H9 (cell line): Measurements from ENCODE around the gene PPP1R14B. TPM values are rescaled to one million over a fixed set of nuclear protein-coding genes. Genes with fewer than 3 reads are reported as not detected.

Source experiments
- DNase-seq: peaks from one replicate; pipeline ENCODE4 v3.0.0-alpha.2; 2017
- H2AFZ ChIP-seq: one replicate; pipeline ENCODE4 v1.6.1; 2013; ENCODE audit warnings: mild to moderate bottlenecking, low read length, control low read depth, moderate library complexity
- H2AK5ac ChIP-seq: 2 replicates; pipeline ENCODE4 v1.6.1; 2013; ENCODE audit warnings: low read length, control low read depth, mixed read lengths; ENCODE audit not compliant: insufficient read length
- H2BK120ac ChIP-seq: one replicate; pipeline ENCODE4 v1.6.1; 2013; ENCODE audit warnings: low read depth, mild to moderate bottlenecking, low read length, control low read depth, inconsistent platforms; ENCODE audit not compliant: poor library complexity, severe bottlenecking
- H2BK12ac ChIP-seq: 2 replicates; pipeline ENCODE4 v1.6.1; 2013; ENCODE audit warnings: low read length, control low read depth, mixed read lengths, low read depth; ENCODE audit not compliant: insufficient read length
- H2BK15ac ChIP-seq: 2 replicates; pipeline ENCODE4 v1.6.1; 2013; ENCODE audit warnings: low read depth, low read length, control low read depth
- H2BK20ac ChIP-seq: one replicate; pipeline ENCODE4 v1.6.1; 2013; ENCODE audit warnings: low read depth, mild to moderate bottlenecking, low read length, control low read depth, inconsistent platforms; ENCODE audit not compliant: poor library complexity, severe bottlenecking
- H2BK5ac ChIP-seq: 2 replicates; pipeline ENCODE4 v1.6.1; 2013; ENCODE audit warnings: low read length, control low read depth, mixed read lengths; ENCODE audit not compliant: insufficient read length
- H3K14ac ChIP-seq: 2 replicates; pipeline ENCODE4 v1.6.1; 2013; ENCODE audit warnings: low read length, control low read depth; ENCODE audit not compliant: insufficient read depth
- H3K18ac ChIP-seq: 2 replicates; pipeline ENCODE4 v1.6.1; 2013; ENCODE audit warnings: low read depth, mild to moderate bottlenecking, mixed read lengths, low read length, control low read depth; ENCODE audit not compliant: insufficient read length
- H3K23ac ChIP-seq: 2 replicates; pipeline ENCODE4 v1.6.1; 2013; ENCODE audit warnings: low read length, control low read depth, mixed read lengths, low read depth; ENCODE audit not compliant: insufficient read length
- H3K23me2 ChIP-seq: 2 replicates; pipeline ENCODE4 v1.6.1; 2013; ENCODE audit warnings: low read depth, mild to moderate bottlenecking, mixed read lengths, low read length, control low read depth; ENCODE audit not compliant: insufficient read length, poor library complexity, severe bottlenecking
- H3K27ac ChIP-seq: 2 replicates; pipeline ENCODE4 v1.5.1; 2013; ENCODE audit warnings: low read length, control low read depth, mixed read lengths, low read depth; ENCODE audit not compliant: insufficient read length
- H3K27me3 ChIP-seq: 2 replicates; pipeline ENCODE4 v1.6.1; 2013; ENCODE audit warnings: low read length, control low read depth, inconsistent platforms; ENCODE audit not compliant: insufficient read depth
- H3K4ac ChIP-seq: 2 replicates; pipeline ENCODE4 v1.6.1; 2013; ENCODE audit warnings: low read depth, mild to moderate bottlenecking, control low read depth, inconsistent platforms, low read length, moderate library complexity
- H3K4me1 ChIP-seq: 2 replicates; pipeline ENCODE4 v1.6.1; 2013; ENCODE audit warnings: low read length, control low read depth, inconsistent platforms; ENCODE audit not compliant: insufficient read depth
- H3K4me2 ChIP-seq: 2 replicates; pipeline ENCODE4 v1.6.1; 2013; ENCODE audit warnings: low read length, control low read depth, mixed read lengths; ENCODE audit not compliant: insufficient read length, insufficient read depth
- H3K56ac ChIP-seq: 2 replicates; pipeline ENCODE4 v1.6.1; 2013; ENCODE audit warnings: low read depth, mild to moderate bottlenecking, mixed read lengths, low read length, control low read depth; ENCODE audit not compliant: insufficient read length
- H3K79me1 ChIP-seq: 2 replicates; pipeline ENCODE4 v1.6.1; 2013; ENCODE audit warnings: low read depth, mild to moderate bottlenecking, moderate library complexity, low read length, control low read depth, inconsistent platforms; ENCODE audit not compliant: insufficient read depth, poor library complexity, severe bottlenecking
- H3K79me2 ChIP-seq: 2 replicates; pipeline ENCODE4 v1.6.1; 2013; ENCODE audit warnings: low read length, control low read depth, inconsistent platforms; ENCODE audit not compliant: insufficient read depth
- H3K9ac ChIP-seq: 2 replicates; pipeline ENCODE4 v1.6.1; 2013; ENCODE audit warnings: low read length, control low read depth, mixed read lengths; ENCODE audit not compliant: insufficient read length; ENCODE audit errors: extremely low read depth
- H3K9me3 ChIP-seq: one replicate; pipeline ENCODE4 v1.6.1; 2013; ENCODE audit warnings: low read depth, low read length, inconsistent platforms; ENCODE audit not compliant: control insufficient read depth
- H3T11ph ChIP-seq: one replicate; pipeline ENCODE4 v1.6.1; 2013; ENCODE audit warnings: mild to moderate bottlenecking, low read length, control low read depth, inconsistent platforms
- H4K20me1 ChIP-seq: one replicate; pipeline ENCODE4 v1.6.1; 2013; ENCODE audit not compliant: control insufficient read depth, insufficient read length, insufficient read depth
- H4K5ac ChIP-seq: 2 replicates; pipeline ENCODE4 v1.6.1; 2013; ENCODE audit warnings: low read depth, mild to moderate bottlenecking, mixed read lengths, low read length, control low read depth; ENCODE audit not compliant: insufficient read length
- H4K8ac ChIP-seq: replicated peaks from 2 replicates; pipeline ENCODE4 v1.6.1; 2013; ENCODE audit warnings: low read length, control low read depth, mixed read lengths, low read depth; ENCODE audit not compliant: insufficient read length
- H4K91ac ChIP-seq: 2 replicates; pipeline ENCODE4 v1.6.1; 2013; ENCODE audit warnings: low read depth, mild to moderate bottlenecking, moderate library complexity, mixed read lengths, low read length, control low read depth; ENCODE audit not compliant: insufficient read length
- H3K27ac Mint-ChIP-seq, 3 experiments: 2 replicates in 2 of 3; 3 replicates in 1 of 3; pipeline ENCODE4 v1.8.0; 2020 to 2021; ENCODE audit warnings: mixed read lengths in 3 of 3, mild to moderate bottlenecking in 1 of 3, moderate library complexity in 1 of 3
- H3K27me3 Mint-ChIP-seq: 2 replicates; pipeline ENCODE4 v1.8.0; 2021; ENCODE audit warnings: low read depth, mild to moderate bottlenecking, moderate library complexity, mixed read lengths
- H3K36me3 Mint-ChIP-seq, 3 experiments: 2 replicates in 2 of 3; 3 replicates in 1 of 3; pipeline ENCODE4 v1.8.0; 2020 to 2021; ENCODE audit warnings: low read depth in 3 of 3, mixed read lengths in 3 of 3; ENCODE audit not compliant: insufficient read depth in 1 of 3
- H3K4me1 Mint-ChIP-seq, 2 experiments: 2 replicates each; pipeline ENCODE4 v1.8.0; 2020; ENCODE audit warnings: mixed read lengths in 2 of 2
- H3K4me3 Mint-ChIP-seq, 2 experiments: 2 replicates in 1 of 2; 3 replicates in 1 of 2; pipeline ENCODE4 v1.8.0; 2020 to 2021; ENCODE audit warnings: mild to moderate bottlenecking in 2 of 2, mixed read lengths in 2 of 2, moderate library complexity in 1 of 2
- H3K9me3 Mint-ChIP-seq, 2 experiments: 2 replicates in 1 of 2; 3 replicates in 1 of 2; pipeline ENCODE4 v1.8.0; 2020; ENCODE audit warnings: mild to moderate bottlenecking in 2 of 2, mixed read lengths in 2 of 2, moderate library complexity in 1 of 2
- CTCF ChIP-seq: fragments of 200-600 bp; sonication (generic); conservative IDR thresholded peaks from 3 replicates; pipeline ENCODE4 v1.8.0; 2021; ENCODE audit warnings: antibody characterized with exemption, mild to moderate bottlenecking
- WGBS: extraction: QIAGEN DNeasy Blood & Tissue Kit; methylation state at CpG from one replicate; pipeline ENCODE4 v1.1.7; 2013; ENCODE audit warnings: missing lambda C conversion rate, low lambda C conversion rate, mixed read lengths; ENCODE audit not compliant: insufficient read length; ENCODE audit errors: extremely low coverage; 5-methylcytosine and 5-hydroxymethylcytosine counted together
- total RNA-seq: library from RNA; stranded (reverse); gene quantifications from 2 replicates; pipeline ENCODE4 v1.2.1, GENCODE V29; 2021

The PPP1R14B gene
- total RNA-seq, 1 experiment from 2014 or later = 358 TPM

DNA sequence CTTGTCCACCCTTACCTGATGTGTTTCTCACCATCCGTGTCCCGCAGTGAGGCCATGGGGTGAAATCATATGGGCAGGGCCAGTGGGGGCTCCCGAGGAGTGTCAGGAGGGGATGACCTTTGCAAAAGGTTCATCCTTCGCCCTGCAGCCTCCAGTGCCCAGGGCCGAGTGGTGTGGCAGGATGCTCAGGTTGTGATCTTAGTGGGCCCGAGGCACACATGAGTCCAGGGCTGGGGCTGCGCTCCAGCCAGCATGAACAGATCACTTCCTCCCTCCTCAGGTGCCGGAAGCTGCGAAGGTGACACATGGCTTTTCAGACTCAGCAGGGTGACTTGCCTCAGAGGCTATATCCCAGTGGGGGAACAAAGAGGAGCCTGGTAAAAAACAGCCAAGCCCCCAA lies 8.7 kb downstream of the PPP1R14B start:
- no CpG with 5 or more reads among the region's 9 CpGs for WGBS
- peaks cover 19% of the 10 kb centered on the region for H3K23me2 ChIP-seq
- H3K36me3 Mint-ChIP-seq = peaks cover 2 to 31% (median 14%) of the 10 kb centered on the region in 3 experiments
- no peak overlapping the region for H4K5ac ChIP-seq
- peaks cover 2% of the 10 kb centered on the region; the same call in 1 of the 2 replicates for H3K79me2 ChIP-seq
- no peak overlapping the region for H4K8ac ChIP-seq
- H3K4me1 ChIP-seq = no peaks in the 10 kb centered on the region
- H2AFZ ChIP-seq = no peak overlapping the region
- no peak overlapping the region for H4K91ac ChIP-seq
- no peak overlapping the region for H2BK15ac ChIP-seq
- H3K9me3 Mint-ChIP-seq = no peaks in the 10 kb centered on the region
- H3T11ph ChIP-seq = no peak overlapping the region
- no peak overlapping the region for H3K4ac ChIP-seq
- no peak overlapping the region for H2BK120ac ChIP-seq
- H3K27ac Mint-ChIP-seq = no peak overlapping the region
- no peak overlapping the region for H2BK5ac ChIP-seq
- H3K79me1 ChIP-seq = no peaks in the 10 kb centered on the region
- H2BK12ac ChIP-seq = no peak overlapping the region
- H3K56ac ChIP-seq = no peak overlapping the region
- no peak overlapping the region for H3K4me2 ChIP-seq
- H2AK5ac ChIP-seq = no peak overlapping the region
- no peaks in the 10 kb centered on the region for H4K20me1 ChIP-seq
- H3K9ac ChIP-seq = no peak overlapping the region
- no peaks in the 10 kb centered on the region for H3K9me3 ChIP-seq
- H3K18ac ChIP-seq = no peak overlapping the region
- no peaks in the 10 kb centered on the region for H3K27me3 ChIP-seq
- H3K27me3 Mint-ChIP-seq = peaks cover 3% of the 10 kb centered on the region
- H3K23ac ChIP-seq = no peak overlapping the region
- H3K4me3 Mint-ChIP-seq = no peak overlapping the region
- no peak overlapping the region for H2BK20ac ChIP-seq
- H3K4me1 Mint-ChIP-seq = peaks cover 23 to 27% of the 10 kb centered on the region in 2 experiments
- no peak for TF ChIP-seq CTCF
- H3K14ac ChIP-seq = no peak overlapping the region
- DNase-seq = no peak
- H3K27ac ChIP-seq = no peak overlapping the region
